PFSK-1 (cell line): ENCODE measurements around the gene GPR42.

Experiments used
- FOXP2 ChIP-seq: optimal IDR thresholded peaks from 2 replicates; pipeline ENCODE3; 2011; ENCODE audit warnings: borderline replicate concordance, control low read depth, inconsistent platforms; ENCODE audit not compliant: insufficient read depth; ENCODE audit errors: extremely low read length, extremely low read depth
- POLR2AphosphoS5 ChIP-seq: IDR thresholded peaks from 2 replicates; pipeline ENCODE4 v1.6.1; 2012; ENCODE audit warnings: low read depth, mild to moderate bottlenecking, control low read depth, low read length, moderate library complexity
- REST ChIP-seq, 2 experiments: IDR thresholded peaks; 2 replicates each; pipeline versions ENCODE4 v1.6.1 to v1.8.0; 2011 to 2012; ENCODE audit warnings: low read depth in 2 of 2, low read length in 2 of 2, control low read depth in 1 of 2, inconsistent platforms in 1 of 2, mild to moderate bottlenecking in 1 of 2, moderate library complexity in 1 of 2; ENCODE audit not compliant: insufficient read depth in 1 of 2
- SIN3A ChIP-seq: IDR thresholded peaks from 2 replicates; pipeline ENCODE4 v1.6.1; 2012; ENCODE audit warnings: mild to moderate bottlenecking, low read length, moderate library complexity, borderline replicate concordance; ENCODE audit not compliant: insufficient read depth
- TAF1 ChIP-seq: IDR thresholded peaks from 2 replicates; pipeline ENCODE4 v1.6.1; 2012; ENCODE audit warnings: low read length, control low read depth, borderline replicate concordance; ENCODE audit not compliant: insufficient read depth

The GPR42 gene

GRCh38 chr19:35375505-35376307, 4.8 kb downstream of the GPR42 start:
- TF ChIP-seq FOXP2: no peak
- TF ChIP-seq TAF1: no peak
- no peak for TF ChIP-seq SIN3A
- TF ChIP-seq POLR2AphosphoS5: no peak
- no peak for TF ChIP-seq REST (IDR thresholded peaks at IDR 0.05; ENCODE audit: insufficient read depth in 1 of 2, low read depth in 2 of 2, low read length in 2 of 2)

- TF ChIP-seq TAF1 (no peak), FOXP2 (no peak), REST (IDR thresholded peaks at IDR 0.05; ENCODE audit: insufficient read depth in 1 of 2, low read depth in 2 of 2, low read length in 2 of 2) (no peak), POLR2AphosphoS5 (no peak), SIN3A (no peak)
These were observed 6.8 kb downstream of the GPR42 start for GRCh38 chr19:35377656-35378055.

GRCh38 chr19:35378356-35378755, 7.5 kb downstream of the GPR42 start:
- TF ChIP-seq POLR2AphosphoS5: no peak
- no peak for TF ChIP-seq REST (IDR thresholded peaks at IDR 0.05; ENCODE audit: insufficient read depth in 1 of 2, low read depth in 2 of 2, low read length in 2 of 2)

- TF ChIP-seq TAF1 (no peak), SIN3A (no peak), REST (IDR thresholded peaks at IDR 0.05; ENCODE audit: insufficient read depth in 1 of 2, low read depth in 2 of 2, low read length in 2 of 2) (no peak)
These were observed 9.1 kb downstream of the GPR42 start for GRCh38 chr19:35379992-35380391.

GRCh38 chr19:35380450-35381124, 9.7 kb downstream of the GPR42 start:
- TF ChIP-seq REST (IDR thresholded peaks at IDR 0.05; ENCODE audit: insufficient read depth in 1 of 2, low read depth in 2 of 2, low read length in 2 of 2): no peak
- TF ChIP-seq SIN3A: no peak
- no peak for TF ChIP-seq TAF1
- no peak for TF ChIP-seq POLR2AphosphoS5
- no peak for TF ChIP-seq FOXP2
